ENCODE results near the gene DACT3.

DACT3 gene

DNA sequence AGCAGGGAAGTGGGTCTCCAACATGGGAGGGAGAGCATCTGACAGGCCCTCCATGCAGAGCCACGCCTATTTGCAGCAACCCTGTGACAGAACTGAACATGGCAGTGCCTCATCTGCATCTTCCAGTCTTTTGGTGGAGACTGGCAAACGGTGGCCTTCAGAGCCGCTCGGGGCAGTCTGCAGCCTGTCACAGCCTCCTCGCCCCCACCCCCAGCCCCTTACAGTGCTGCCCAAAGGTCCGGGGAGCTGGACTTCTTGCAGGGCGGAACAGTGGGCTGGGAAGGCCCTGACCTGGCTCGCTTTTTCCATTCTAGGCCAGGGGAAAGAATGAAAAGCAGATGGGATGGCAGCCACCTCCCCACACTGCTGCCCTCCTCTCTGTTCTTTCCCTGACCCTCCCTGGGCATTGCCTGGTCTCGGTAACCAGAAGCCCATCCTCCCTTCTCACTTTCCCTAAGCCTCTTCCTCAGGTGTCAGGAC is 57.2 kb downstream of the DACT3 start:
- Histone ChIP-seq H3K9me2 (ENCODE audit: low read depth, low read length) (no peaks in the 10 kb centered on the region), H2AFZ (ENCODE audit: low read length) (no peak overlapping the region), H4K20me1 (ENCODE audit: insufficient read depth, low read length) (no peaks in the 10 kb centered on the region), H3K4me2 (ENCODE audit: low read length) (peak overlapping the region; percentile 84; the same call in 1 of the 2 replicates), H3K36me3 (ENCODE audit: insufficient read depth, low read length) (peaks cover 36% of the 10 kb centered on the region), H3F3A (ENCODE audit: insufficient read depth, low read length) (no peaks in the 10 kb centered on the region), H3K4me1 (ENCODE audit: insufficient read depth, low read length, severe bottlenecking) (peaks cover 21% of the 10 kb centered on the region), H3K79me2 (ENCODE audit: insufficient read depth, low read length) (peaks cover 21% of the 10 kb centered on the region), H3K27ac (ENCODE audit: low read depth, low read length, poor library complexity, severe bottlenecking) (no peak overlapping the region), H3K27me3 (ENCODE audit: insufficient read depth, low read length) (no peaks in the 10 kb centered on the region; the same call in 1 of the 2 replicates), H3K9ac (ENCODE audit: low read length) (no peak overlapping the region), H3K4me3 (ENCODE audit: low read depth, low read length, poor library complexity, severe bottlenecking) (no peak overlapping the region), H3K9me3 (ENCODE audit: low read length) (peaks cover 6% of the 10 kb centered on the region)
- no peak for TF ChIP-seq CTCF (IDR thresholded peaks at IDR 0.05; ENCODE audit: low read length)
- no peak for TF ChIP-seq EZH2 (IDR thresholded peaks at IDR 0.05; ENCODE audit: borderline replicate concordance, low read length)

- no peaks in the 10 kb centered on the region for H3K9me2 ChIP-seq (ENCODE audit: low read depth, low read length)
- H4K20me1 ChIP-seq (ENCODE audit: insufficient read depth, low read length) = no peaks in the 10 kb centered on the region
- H3K4me2 ChIP-seq (ENCODE audit: low read length) = peak overlapping the region; percentile 84
- H3F3A ChIP-seq (ENCODE audit: insufficient read depth, low read length) = no peaks in the 10 kb centered on the region
- peak overlapping the region; percentile 100; the same call in 1 of the 2 replicates for H3K9ac ChIP-seq (ENCODE audit: low read length)
- no peak for TF ChIP-seq EZH2 (IDR thresholded peaks at IDR 0.05; ENCODE audit: borderline replicate concordance, low read length)
- TF ChIP-seq CTCF (IDR thresholded peaks at IDR 0.05; ENCODE audit: low read length) = no peak
- H2AFZ ChIP-seq (ENCODE audit: low read length) = no peak overlapping the region
- peaks cover 30% of the 10 kb centered on the region for H3K36me3 ChIP-seq (ENCODE audit: insufficient read depth, low read length)
- peaks cover 21% of the 10 kb centered on the region for H3K79me2 ChIP-seq (ENCODE audit: insufficient read depth, low read length)
- no peak overlapping the region for H3K27ac ChIP-seq (ENCODE audit: low read depth, low read length, poor library complexity, severe bottlenecking)
- no peaks in the 10 kb centered on the region; the same call in 1 of the 2 replicates for H3K27me3 ChIP-seq (ENCODE audit: insufficient read depth, low read length)
- H3K9me3 ChIP-seq (ENCODE audit: low read length) = peaks cover 7% of the 10 kb centered on the region
- peaks cover 21% of the 10 kb centered on the region for H3K4me1 ChIP-seq (ENCODE audit: insufficient read depth, low read length, severe bottlenecking)
- H3K4me3 ChIP-seq (ENCODE audit: low read depth, low read length, poor library complexity, severe bottlenecking) = peak overlapping the region; percentile 98
These were observed 57.8 kb downstream of the DACT3 start for GRCh38 chr19:46603195-46603637.

DNA sequence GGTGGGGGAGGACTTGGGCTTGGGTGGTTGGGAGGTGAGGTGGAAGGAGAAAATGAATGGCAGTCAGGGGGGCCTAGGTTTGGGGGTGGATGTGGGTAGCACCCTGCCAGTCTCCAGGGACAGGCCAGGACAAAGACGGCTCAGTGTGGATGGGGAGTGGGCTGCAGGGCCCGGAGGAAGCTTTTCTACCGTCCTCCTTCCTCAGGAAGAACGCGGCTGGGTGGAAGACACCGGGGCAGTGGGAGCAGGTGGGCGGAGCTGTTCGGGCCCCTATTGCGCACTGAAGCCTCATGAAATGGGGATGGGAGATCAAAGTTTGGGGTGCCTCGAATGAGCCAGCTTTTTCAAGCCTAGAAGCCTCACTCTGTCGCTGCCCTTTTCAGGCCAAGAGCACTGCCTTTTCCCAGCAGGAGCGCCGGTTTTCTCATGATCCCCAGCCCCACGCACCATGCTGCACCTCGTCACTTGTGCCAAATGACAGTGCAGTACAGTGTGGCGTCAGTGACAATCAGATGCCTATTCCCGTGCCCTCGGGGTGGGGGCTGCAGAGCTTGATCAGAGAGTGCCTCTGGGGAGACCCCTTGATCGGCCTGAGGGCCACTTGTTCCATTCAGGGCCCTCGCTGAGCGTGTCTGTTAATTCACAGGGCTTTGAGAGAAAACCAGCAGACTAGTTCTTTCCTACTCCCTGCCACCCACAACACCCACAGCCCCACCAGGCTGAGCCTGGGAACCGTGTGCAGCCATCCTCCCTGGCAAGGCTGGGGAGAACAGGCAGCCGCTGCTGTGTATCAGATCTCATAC is 58.4 kb downstream of the DACT3 start:
- Histone ChIP-seq H4K20me1 (ENCODE audit: insufficient read depth, low read length) (no peaks in the 10 kb centered on the region), H3K79me2 (ENCODE audit: insufficient read depth, low read length) (peaks cover 21% of the 10 kb centered on the region), H3K4me1 (ENCODE audit: insufficient read depth, low read length, severe bottlenecking) (peaks cover 21% of the 10 kb centered on the region), H3K27ac (ENCODE audit: low read depth, low read length, poor library complexity, severe bottlenecking) (no peak overlapping the region), H2AFZ (ENCODE audit: low read length) (no peak overlapping the region), H3K9me3 (ENCODE audit: low read length) (peaks cover 7% of the 10 kb centered on the region), H3K9me2 (ENCODE audit: low read depth, low read length) (no peaks in the 10 kb centered on the region), H3K27me3 (ENCODE audit: insufficient read depth, low read length) (no peaks in the 10 kb centered on the region; the same call in 1 of the 2 replicates), H3K36me3 (ENCODE audit: insufficient read depth, low read length) (peaks cover 24% of the 10 kb centered on the region), H3K4me3 (ENCODE audit: low read depth, low read length, poor library complexity, severe bottlenecking) (peak overlapping the region; percentile 98), H3K9ac (ENCODE audit: low read length) (peak overlapping the region; percentile 100), H3F3A (ENCODE audit: insufficient read depth, low read length) (no peaks in the 10 kb centered on the region), H3K4me2 (ENCODE audit: low read length) (peak overlapping the region; percentile 84)
- TF ChIP-seq EZH2 (IDR thresholded peaks at IDR 0.05; ENCODE audit: borderline replicate concordance, low read length) = no peak
- TF ChIP-seq CTCF (IDR thresholded peaks at IDR 0.05; ENCODE audit: low read length) = no peak
